Measurements from ENCODE around the gene NCEH1.
"Not testable (repeated sequence)": the region's sequence is repeated elsewhere in the genome, so short reads cannot be mapped to it uniquely, and the experiment has no call there.

Gene NCEH1

GRCh38 chr3:172710664-172711453 is at the start of gene NCEH1:
NCEH1 (minus strand) TSS chr3:172711067; CDS start chr3:172710984, 83 bp downstream.
- DNase-seq, result peak; percentile 99

- DNase-seq, result not testable (repeated sequence)
Observed at GRCh38 chr3:172760416-172760815, 49.5 kb upstream of the NCEH1 start.

DNA sequence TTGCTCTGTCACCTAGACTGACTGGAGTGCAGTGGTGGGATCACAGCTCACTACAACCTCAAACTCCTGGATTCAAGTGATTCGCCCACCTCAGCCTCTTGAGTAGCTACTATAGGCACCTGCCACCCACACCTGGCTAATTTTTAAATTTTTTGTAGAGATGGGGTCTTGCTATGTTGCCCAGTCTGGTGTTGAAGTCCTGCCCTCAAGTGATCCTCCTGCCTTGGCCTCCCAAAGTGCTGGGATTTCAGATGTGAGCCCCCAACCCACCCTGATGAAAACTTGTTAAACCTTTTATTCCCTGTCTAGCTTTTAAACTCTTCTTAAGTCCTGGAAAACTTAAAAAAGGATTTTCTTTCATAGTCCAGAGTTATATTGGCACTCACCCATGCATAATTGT is 42.3 kb upstream of the NCEH1 start:
- DNase-seq, result no peak

DNA sequence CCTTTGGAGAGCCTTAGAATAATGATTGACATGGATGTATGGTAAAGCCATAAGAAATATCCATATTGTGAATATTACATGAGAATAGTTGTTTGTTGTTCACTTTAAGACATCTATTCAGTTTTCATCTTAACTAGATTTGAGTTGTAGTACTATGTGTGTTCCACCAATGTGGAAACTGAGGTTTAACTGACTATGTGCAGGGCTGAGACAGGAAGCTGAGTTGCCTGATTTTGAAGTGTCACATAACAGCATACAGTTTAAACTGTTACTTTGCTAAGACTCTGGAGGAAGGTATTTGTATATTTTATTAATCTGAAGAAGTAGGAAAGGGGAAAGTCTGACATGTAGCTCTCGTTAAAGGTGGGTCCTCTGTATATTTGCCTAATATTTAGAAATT is 41.8 kb upstream of the NCEH1 start:
- no peak for DNase-seq

DNA sequence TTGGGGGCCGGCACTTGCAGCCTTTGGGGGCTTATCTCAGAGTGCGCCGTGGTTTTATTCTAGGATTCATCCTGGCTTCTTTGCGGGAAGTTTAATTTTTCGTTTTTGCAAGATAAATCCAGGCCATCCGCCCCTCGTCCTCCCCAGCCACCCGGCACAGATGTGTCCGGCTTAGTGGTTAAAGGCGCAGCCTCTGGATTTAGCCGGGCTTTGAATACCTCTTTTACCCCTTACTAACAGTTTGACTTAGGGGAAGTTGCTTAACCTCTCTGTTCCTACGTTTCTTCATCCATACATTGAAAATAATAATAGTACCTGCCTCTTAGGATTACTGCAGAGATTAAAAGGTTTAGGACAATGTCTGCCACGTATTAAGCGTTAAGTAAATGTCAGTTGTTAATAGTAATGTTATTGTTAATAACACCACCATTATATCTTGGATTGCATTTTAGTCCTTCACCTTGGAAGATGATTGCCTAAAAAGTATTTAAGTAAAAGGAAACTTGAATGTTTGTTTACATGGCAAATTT is 40.4 kb upstream of the NCEH1 start:
- DNase-seq, result peak; percentile 60

DNA sequence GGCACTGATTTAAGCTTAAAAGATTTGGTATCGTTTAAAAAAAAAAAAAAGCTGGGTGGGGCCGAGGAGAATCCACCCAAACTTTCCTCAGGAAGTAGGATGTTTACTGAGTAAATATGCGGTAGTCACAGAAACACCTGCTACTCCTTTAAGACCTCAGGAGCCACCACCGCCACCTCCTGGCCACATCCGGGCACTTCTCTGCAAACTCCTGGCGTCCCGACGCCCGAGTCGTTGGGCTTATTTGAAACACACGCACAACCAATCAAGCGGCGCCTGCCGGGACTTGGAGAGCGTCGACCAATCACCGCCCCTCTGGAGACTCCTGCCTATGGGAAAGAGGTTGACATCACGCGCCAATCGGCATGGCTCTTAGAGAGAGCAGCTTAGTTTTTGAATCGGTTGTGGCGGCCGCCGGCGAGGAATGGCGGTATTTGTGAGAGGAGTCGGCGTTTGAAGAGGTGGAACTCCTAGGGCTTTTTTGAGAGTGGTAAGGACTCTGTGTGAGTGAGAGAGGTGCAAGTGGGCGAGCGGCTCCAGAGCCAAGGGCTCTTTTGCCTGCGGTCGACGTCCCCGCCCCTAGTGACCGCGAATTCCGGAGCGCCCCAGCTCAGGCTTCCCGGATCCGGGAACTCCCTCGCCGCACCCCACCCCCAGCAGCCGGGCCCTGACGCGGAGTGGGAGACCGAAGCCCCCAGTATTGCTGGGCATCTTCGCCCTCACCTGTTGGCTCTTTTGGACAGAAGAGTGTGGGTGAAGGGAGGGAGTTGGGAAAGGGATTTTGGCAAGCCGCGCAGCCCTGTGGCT is 39.7 kb upstream of the NCEH1 start, which contains the start of gene ECT2:
Gene ECT2 (plus strand): TSS at position 359 of the 807 bp plus-strand sequence. CDS start 3,805 bp downstream, outside the sequence.
- DNase-seq, result peak; percentile 100

GRCh38 chr3:172750069-172750367 is 39.2 kb upstream of the NCEH1 start:
- no peak for DNase-seq

DNA sequence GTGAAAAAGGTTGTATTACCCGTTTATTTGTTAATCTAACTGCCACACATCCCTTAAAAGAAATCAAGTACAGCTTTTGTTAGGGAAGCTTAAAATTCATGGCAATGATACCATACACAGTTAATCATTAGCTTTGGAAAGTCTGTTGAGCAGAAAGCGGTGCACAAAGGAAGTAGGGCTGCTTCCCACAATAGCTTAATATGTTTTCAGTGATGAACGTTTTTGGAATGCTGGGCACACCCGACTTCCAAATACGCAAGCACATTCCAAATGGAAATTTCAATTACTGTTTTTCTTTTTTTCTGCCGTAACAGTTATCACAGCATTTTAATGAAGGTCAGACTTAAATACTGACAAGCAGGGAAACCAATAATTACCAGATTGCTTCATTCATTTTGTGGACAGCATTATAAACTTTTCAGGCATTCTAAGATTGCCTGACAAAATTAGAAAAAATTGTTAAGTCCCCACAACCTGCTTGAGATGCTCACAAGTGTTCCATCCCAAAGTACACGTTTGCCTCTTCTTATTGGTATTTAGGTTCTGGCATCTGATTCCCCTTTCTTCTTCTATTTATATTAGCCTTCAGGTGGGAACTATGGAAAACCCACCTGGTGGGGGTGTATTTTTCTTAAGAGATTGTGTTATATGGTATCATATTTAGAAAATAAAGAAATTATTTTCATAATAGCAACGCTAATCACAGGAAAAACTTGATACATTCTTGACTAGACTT is 38.5 kb upstream of the NCEH1 start:
- no peak for DNase-seq

- no peak for DNase-seq
Observed at GRCh38 chr3:172746475-172746874, 35.6 kb upstream of the NCEH1 start.

GRCh38 chr3:172739462-172739861 is 28.6 kb upstream of the NCEH1 start:
- DNase-seq, result no peak

- DNase-seq, result no peak
Observed at GRCh38 chr3:172735014-172735413, 24.1 kb upstream of the NCEH1 start.

DNA sequence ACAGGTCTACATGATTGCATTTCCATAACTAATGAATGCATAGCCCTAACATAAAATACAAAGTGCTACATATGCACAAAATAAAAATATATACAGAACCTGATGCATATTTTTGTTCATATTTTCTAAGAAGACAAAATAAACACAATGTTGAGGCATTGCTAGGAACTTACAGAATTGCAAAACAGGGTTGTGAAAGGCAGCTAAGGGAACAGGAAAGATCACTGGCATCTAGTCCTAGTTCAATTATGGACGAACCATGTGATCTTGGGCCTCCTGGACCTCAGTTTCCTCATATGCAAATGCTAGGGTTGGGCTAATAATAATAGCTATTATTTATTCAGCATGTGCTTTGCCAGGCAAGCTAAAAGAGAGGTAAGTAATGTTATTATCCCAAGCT is 15.5 kb upstream of the NCEH1 start:
- DNase-seq, result no peak

GRCh38 chr3:172722536-172723040 is 11.7 kb upstream of the NCEH1 start:
- DNase-seq, result not testable (repeated sequence)

DNA sequence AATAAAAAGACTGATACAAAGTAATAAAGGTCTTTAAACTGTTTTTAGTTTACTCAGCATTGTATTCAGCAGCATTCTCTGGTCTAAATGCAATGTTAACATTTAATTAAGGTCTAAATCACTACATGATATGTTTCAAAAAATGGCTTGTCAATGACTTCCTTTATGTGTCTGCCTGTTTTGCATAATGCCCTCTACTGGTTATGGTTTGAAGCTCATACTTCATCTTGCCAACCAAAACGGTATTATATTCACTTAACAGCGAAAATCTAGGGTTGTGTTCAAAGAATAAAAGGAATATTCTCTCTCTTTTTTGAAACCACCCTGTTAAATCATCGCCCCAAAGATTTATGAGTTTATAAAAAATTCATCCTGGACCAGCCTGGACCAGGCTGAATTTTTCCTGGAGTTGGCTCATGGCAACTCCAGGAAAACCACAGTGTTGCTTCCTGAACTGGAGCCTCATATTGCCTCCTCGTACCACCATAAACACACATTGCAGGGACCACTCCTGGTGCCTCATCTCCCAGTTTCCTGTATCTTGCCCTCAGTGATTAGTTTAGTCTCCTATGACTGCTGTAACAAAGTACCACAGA is 6.7 kb upstream of the NCEH1 start:
- DNase-seq, result no peak

DNA sequence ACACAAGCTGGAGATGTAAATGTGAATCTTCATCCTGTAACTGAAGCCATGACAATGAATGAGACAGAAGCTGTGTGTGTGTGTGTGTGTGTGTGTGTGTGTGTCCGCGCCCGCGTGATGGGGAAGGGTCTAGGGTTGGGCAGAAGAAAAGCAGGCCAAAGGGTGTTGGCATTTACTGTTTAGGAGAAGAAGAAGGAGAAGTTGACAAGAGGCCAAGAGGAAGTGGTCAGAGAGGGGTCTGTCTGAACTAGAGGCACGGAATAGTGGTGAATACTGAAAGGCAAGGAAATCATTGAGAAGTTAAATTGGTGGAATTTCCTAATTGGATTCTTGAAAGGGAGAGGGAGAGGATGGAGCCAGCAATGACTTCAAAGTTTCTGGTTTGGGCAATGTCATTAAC is 5.6 kb upstream of the NCEH1 start:
- no peak for DNase-seq

DNA sequence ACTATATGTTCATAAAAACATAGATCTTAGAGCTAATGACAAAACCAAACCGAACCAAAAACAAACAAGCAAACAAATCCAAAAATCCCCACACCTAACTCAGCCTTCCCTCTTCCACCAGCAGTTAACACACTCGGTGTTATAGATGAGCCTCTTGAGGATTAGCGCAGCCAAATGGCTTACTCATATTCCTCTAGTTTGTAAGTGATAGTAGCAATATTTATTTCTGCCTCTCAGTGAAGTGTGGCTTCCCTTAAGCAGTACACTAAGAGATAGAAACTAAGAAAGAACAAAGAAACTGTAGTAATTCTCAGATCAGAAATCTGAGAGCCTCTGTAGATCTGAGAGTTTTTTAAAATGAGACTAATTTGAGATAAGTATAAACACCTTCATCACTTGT is 2.4 kb upstream of the NCEH1 start:
- no peak for DNase-seq

DNA sequence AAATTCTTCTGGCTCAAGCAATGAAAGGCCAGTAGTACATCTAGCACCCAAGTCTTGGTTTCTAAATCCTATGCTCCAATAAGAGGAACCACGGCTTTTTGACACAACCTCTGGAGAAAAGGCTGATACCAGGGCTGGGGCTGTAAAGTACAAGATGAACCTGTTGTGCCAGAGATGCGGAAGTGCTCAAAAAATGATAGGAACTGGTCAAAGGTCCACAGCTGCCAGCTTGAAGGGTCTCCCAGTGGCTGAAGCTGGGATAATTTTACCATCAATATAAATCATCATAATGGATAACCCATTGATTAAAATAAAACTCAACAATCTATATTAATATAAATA is 558 bp upstream of the NCEH1 start:
- DNase-seq, result no peak

DNA sequence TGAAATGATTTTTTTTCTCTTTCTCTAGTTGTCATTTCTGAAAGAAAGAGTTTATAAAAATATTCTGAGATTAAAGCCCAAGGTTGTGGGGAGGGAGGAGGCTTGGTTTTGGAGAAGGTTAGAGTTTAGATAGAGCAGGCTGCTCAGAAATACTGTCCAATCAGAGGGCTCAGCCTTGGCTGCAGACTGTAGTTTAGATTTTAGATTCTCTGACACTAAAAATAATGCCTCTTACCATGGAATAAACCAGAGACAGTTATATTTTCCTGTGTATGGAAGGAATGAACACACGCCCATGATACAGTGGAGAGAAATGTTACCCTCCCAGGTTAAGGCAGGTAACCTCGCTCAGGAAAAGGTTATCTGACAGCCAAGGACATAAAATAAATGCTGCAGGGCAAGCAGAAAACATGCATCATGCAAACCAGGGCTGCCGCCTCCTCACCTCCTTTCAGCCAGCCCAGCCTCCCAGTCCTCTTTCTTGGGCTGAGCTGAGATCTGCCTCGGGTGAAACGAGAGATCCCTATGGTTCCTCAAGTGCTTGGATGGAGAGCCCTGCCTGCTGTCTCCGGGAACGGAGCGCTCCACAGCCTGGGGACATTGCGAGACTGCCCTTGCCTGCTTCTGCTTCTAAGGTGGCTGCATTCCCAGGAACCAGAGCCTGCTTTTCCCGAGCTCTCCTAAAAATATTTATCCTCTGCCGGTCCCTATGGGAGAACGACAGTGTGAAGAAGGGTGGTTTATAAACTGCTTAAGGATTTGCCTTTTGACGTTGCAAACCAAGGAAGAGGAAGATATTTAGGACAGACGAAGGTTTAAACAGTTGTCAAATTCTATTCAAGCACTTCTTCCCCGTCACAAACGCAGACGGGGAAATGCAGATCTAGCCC is 848 bp downstream of the NCEH1 start:
- peak; percentile 87 for DNase-seq

GRCh38 chr3:172708921-172709773 is 1.7 kb downstream of the NCEH1 start:
- peak; percentile 56 for DNase-seq

DNA sequence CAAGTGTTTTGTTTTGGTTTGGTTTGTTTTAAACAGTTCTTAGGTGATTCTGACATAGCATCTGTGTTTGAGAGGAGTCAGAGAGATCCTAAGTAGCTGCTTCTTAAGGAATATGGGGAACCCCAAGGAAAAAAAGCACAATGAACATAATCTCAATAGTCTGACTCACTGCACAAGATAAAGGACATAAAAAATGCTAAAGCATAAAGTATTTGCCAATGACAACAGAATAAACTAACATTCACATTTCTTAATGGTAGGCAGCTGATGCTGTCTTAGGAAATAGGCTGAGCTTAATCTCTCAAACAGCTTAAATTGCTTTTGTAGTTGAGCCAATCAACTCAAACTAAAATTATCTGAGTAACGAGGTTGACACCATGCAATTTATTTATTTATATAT is 2.9 kb downstream of the NCEH1 start:
- no peak for DNase-seq

DNA sequence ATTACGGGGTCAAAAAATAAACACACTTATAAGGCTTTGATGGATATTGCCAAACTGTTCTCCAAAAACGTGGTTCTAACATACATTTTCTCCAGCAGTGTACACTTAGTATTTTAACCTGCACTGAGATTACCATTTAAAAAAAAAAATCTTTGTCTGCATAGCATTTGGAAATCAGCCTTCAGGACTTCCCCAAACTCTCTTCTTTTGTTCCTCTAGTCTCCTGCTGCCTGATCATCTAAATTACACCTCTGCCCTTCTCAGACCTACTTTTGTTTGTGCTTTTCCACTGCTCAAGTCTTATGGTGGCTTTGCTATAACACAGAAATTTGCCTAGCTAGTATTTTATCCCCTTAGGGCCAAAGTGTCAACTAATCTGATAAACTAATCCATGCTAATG is 3.8 kb downstream of the NCEH1 start:
- no peak for DNase-seq

All from islet precursor cell (in vitro differentiated cells).